DLD1 (cell line): Measurements from ENCODE around the gene TCF3.
"Not testable (repeated sequence)": the region's sequence is repeated elsewhere in the genome, so short reads cannot be mapped to it uniquely, and the experiment has no call there.

Experiments
- in situ Hi-C: cut with HindIII; loops from 2 replicates; pipeline ENCODE4 v1.10.0; 2017; ENCODE audit warnings: low sequenced_read_pairs

TCF3 gene

GRCh38 chr19:1653300-1653628 is 849 bp upstream of the TCF3 start:
- in situ Hi-C loops, result no loop called here

- in situ Hi-C loops, result no loop called here
Observed at GRCh38 chr19:1651568-1652291, 685 bp downstream of the TCF3 start.

GRCh38 chr19:1650650-1651567 is 1.5 kb downstream of the TCF3 start:
- in situ Hi-C loops, result no loop called here

- in situ Hi-C loops, result no loop called here
Observed at GRCh38 chr19:1649706-1650649, 2.4 kb downstream of the TCF3 start.

GRCh38 chr19:1648920-1649541 is 3.4 kb downstream of the TCF3 start:
- in situ Hi-C loops, result no loop called here

GRCh38 chr19:1648459-1648849 is 4.0 kb downstream of the TCF3 start:
- in situ Hi-C loops, result no loop called here

- in situ Hi-C loops, result no loop called here
Observed at GRCh38 chr19:1647501-1648458, 4.6 kb downstream of the TCF3 start.

- in situ Hi-C loops, result no loop called here
Observed at GRCh38 chr19:1646659-1647453, 5.6 kb downstream of the TCF3 start.

GRCh38 chr19:1646149-1646548 is 6.3 kb downstream of the TCF3 start:
- in situ Hi-C loops, result no loop called here

- in situ Hi-C loops, result no loop called here
Observed at GRCh38 chr19:1645299-1645698, 7.1 kb downstream of the TCF3 start.

- in situ Hi-C loops, result no loop called here
Observed at GRCh38 chr19:1644070-1644469, 8.3 kb downstream of the TCF3 start.

- in situ Hi-C loops, result not testable (repeated sequence)
Observed at GRCh38 chr19:1640893-1641448, 11.4 kb downstream of the TCF3 start.

- in situ Hi-C loops, result no loop called here
Observed at GRCh38 chr19:1636325-1637236, 15.8 kb downstream of the TCF3 start.

- in situ Hi-C loops, result no loop called here
Observed at GRCh38 chr19:1634938-1635243, 17.5 kb downstream of the TCF3 start.

GRCh38 chr19:1634242-1634937 is 18.0 kb downstream of the TCF3 start:
- in situ Hi-C loops, result no loop called here

GRCh38 chr19:1633269-1633826 is 19.1 kb downstream of the TCF3 start:
- in situ Hi-C loops, result no loop called here
